Measurements from ENCODE around the gene EYS. TPM values are rescaled to one million over a fixed set of nuclear protein-coding genes. Genes with fewer than 3 reads are reported as not detected.

The EYS gene
- total and polyA plus RNA-seq, 9 of the 15 experiments (the other 6 are each of a cell fraction or from before 2014, with no cell fraction given) = 0.03 to 0.36 (median 0.10) TPM; not detected in 2

- no peak overlapping the region for H3K27ac ChIP-seq (ENCODE audit: extremely low read depth, low read depth, low read length)
- H3K4me1 ChIP-seq (replicated peaks in 1 of 2; ENCODE audit: control insufficient read depth in 2 of 2, insufficient read depth in 2 of 2, low read length in 2 of 2) = no peaks in the 10 kb centered on the region
- in situ Hi-C loops (cut with MboI) = no loop called here
- H3K4me3 ChIP-seq = no peak overlapping the region
- no peak overlapping the region for H2AFZ ChIP-seq (ENCODE audit: low read depth, low read length)
- no peak overlapping the region for H3K4me2 ChIP-seq (ENCODE audit: insufficient read depth, low read length)
- no peaks in the 10 kb centered on the region for H4K20me1 ChIP-seq (replicated peaks; ENCODE audit: control insufficient read depth, insufficient read depth, low read length)
- intact Hi-C loops (cut with micrococcal nuclease) = no loop called here
- no peaks in the 10 kb centered on the region for H3K9me1 ChIP-seq (ENCODE audit: control insufficient read depth, insufficient read depth, low read length)
- ATAC-seq (no peak), DNase-seq (ENCODE audit: extremely low read depth in 1 of 4, low spot score in 3 of 4) (no peak), FAIRE-seq (no peak)
- 0% methylated on average over 4 of the region's 4 CpGs for WGBS (ENCODE audit: insufficient coverage, low coverage, missing lambda C conversion rate)
- POLR2A ChIA-PET = interaction anchor here (0.6 kb wide), 1 partner anchor 186 kb away, joined by 3 read pairs; no protein-coding TSS in a partner anchor
- no peaks in the 10 kb centered on the region for H3K9me3 ChIP-seq (replicated peaks; ENCODE audit: control insufficient read depth, insufficient read depth, low read depth, low read length)
- CTCF ChIA-PET (ENCODE audit: low intra/inter-chr PET ratio) = no interaction called here
- no peaks in the 10 kb centered on the region for H3K79me2 ChIP-seq (ENCODE audit: control insufficient read depth, insufficient read depth, low read length)
- BruUV-seq (replicated peaks) = no TSS peak
- no peak overlapping the region for H3K9ac ChIP-seq (ENCODE audit: insufficient read depth in 1 of 2, low read depth in 2 of 2, low read length in 2 of 2)
- no peaks in the 10 kb centered on the region for H3K27me3 ChIP-seq (ENCODE audit: control insufficient read depth in 2 of 2, insufficient read depth in 2 of 2, low read length in 2 of 2)
- H3K36me3 ChIP-seq (ENCODE audit: control insufficient read depth, insufficient read depth, low read length) = no peaks in the 10 kb centered on the region
- TF ChIP-seq MITF (IDR thresholded peaks at IDR 0.05) = no peak
- TF ChIP-seq SREBF2 (CRISPR knock-in tag; IDR thresholded peaks at IDR 0.05) = no peak
- no peak for TF ChIP-seq ZNF639 (CRISPR knock-in tag; conservative IDR thresholded peaks at IDR 0.05 in 1 of 2, IDR thresholded peaks at IDR 0.05 in 1 of 2)
- no peak for TF ChIP-seq MYNN (IDR thresholded peaks at IDR 0.05)
- no peak for TF ChIP-seq MYNN (CRISPR knock-in tag; IDR thresholded peaks at IDR 0.05)
- no peak for TF ChIP-seq CSDE1 (IDR thresholded peaks at IDR 0.05)
- TF ChIP-seq PKNOX1 (IDR thresholded peaks at IDR 0.05) = no peak
- TF ChIP-seq HINFP (tag; conservative IDR thresholded peaks at IDR 0.05; ENCODE audit: low read depth) = no peak
- TF ChIP-seq RFX5 (IDR thresholded peaks at IDR 0.05; ENCODE audit: low read depth, low read length) = no peak
- no peak for TF ChIP-seq MNT (conservative IDR thresholded peaks at IDR 0.05)
Observed at GRCh38 chr6:63864671-63865318, 1842.2 kb downstream of the EYS start.
